DOHH2 (cell line): ENCODE measurements around the gene TRIM9.

ENCODE experiments used
- EZH2phosphoT487 ChIP-seq: fragments of 200-600 bp; sonication (generic); IDR thresholded peaks from 2 replicates; pipeline ENCODE4 v1.6.1; 2017; ENCODE audit warnings: borderline replicate concordance, mild to moderate bottlenecking, antibody characterized with exemption, low read length, moderate library complexity, mixed read lengths
- TF ChIP-seq, protein P1 (sequence below): fragments of 200-600 bp; sonication (generic); IDR thresholded peaks from one replicate; pipeline ENCODE4 v1.5.1; 2014; ENCODE audit warnings: antibody characterized with exemption, mild to moderate bottlenecking, low read depth, low read length; ENCODE audit not compliant: poor library complexity, severe bottlenecking

DNA sequence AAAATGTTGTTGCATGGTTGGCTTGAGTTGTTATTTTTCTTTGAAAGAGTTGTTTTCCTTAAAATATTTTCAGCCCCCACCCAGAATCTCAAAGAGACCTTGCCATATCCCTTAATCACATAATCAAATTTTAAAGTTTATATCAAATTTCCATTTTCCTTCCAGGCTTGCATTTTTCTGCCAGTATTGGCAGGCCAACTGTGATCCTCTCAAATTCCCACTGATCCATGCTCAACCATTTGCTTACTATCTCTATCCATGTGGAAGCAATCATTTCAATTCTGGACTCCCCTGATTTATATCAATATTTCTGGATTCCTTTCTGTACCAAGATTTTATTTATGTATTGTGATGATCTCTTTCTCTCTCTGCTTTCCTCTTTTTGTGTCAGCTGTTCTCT lies 86.5 kb downstream of the TRIM9 start:
- TF ChIP-seq, protein P1, sequence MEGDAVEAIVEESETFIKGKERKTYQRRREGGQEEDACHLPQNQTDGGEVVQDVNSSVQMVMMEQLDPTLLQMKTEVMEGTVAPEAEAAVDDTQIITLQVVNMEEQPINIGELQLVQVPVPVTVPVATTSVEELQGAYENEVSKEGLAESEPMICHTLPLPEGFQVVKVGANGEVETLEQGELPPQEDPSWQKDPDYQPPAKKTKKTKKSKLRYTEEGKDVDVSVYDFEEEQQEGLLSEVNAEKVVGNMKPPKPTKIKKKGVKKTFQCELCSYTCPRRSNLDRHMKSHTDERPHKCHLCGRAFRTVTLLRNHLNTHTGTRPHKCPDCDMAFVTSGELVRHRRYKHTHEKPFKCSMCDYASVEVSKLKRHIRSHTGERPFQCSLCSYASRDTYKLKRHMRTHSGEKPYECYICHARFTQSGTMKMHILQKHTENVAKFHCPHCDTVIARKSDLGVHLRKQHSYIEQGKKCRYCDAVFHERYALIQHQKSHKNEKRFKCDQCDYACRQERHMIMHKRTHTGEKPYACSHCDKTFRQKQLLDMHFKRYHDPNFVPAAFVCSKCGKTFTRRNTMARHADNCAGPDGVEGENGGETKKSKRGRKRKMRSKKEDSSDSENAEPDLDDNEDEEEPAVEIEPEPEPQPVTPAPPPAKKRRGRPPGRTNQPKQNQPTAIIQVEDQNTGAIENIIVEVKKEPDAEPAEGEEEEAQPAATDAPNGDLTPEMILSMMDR, result no peak
- no peak for TF ChIP-seq EZH2phosphoT487
